ENCODE data around the gene NR5A2.

NR5A2 gene

GRCh38 chr1:200226969-200227303 is 199.4 kb downstream of the NR5A2 start:
- Histone ChIP-seq H3K9me3 (no peaks in the 10 kb centered on the region), H3K36me3 (no peaks in the 10 kb centered on the region), H3K27ac (no peak overlapping the region), H3K27me3 (peaks cover 14% of the 10 kb centered on the region), H3K4me3 (ENCODE audit: low read depth in 1 of 2, low read length in 1 of 2) (no peak overlapping the region), H3K4me1 (ENCODE audit: control insufficient read depth in 1 of 2, insufficient read depth in 1 of 2, low read depth in 1 of 2, low read length in 1 of 2) (peaks cover 10 to 14% of the 10 kb centered on the region in 2 experiments)
- TF ChIP-seq, protein P1, sequence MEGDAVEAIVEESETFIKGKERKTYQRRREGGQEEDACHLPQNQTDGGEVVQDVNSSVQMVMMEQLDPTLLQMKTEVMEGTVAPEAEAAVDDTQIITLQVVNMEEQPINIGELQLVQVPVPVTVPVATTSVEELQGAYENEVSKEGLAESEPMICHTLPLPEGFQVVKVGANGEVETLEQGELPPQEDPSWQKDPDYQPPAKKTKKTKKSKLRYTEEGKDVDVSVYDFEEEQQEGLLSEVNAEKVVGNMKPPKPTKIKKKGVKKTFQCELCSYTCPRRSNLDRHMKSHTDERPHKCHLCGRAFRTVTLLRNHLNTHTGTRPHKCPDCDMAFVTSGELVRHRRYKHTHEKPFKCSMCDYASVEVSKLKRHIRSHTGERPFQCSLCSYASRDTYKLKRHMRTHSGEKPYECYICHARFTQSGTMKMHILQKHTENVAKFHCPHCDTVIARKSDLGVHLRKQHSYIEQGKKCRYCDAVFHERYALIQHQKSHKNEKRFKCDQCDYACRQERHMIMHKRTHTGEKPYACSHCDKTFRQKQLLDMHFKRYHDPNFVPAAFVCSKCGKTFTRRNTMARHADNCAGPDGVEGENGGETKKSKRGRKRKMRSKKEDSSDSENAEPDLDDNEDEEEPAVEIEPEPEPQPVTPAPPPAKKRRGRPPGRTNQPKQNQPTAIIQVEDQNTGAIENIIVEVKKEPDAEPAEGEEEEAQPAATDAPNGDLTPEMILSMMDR (IDR thresholded peaks at IDR 0.05), result no peak
